Activated CD8-positive, alpha-beta T cell treated with anti-CD3 and anti-CD28 coated beads for 36 hours (primary cell): ENCODE measurements around the gene COL6A3. TPM values are rescaled to one million over a fixed set of nuclear protein-coding genes. Genes with fewer than 3 reads are reported as not detected.

ENCODE experiments used
- ATAC-seq: fragments of 200-7000 bp; cut with Tn5 transposase; one replicate; pipeline ENCODE4 v1.10.0; 2021; ENCODE audit warnings: mild to moderate bottlenecking, moderate library complexity
- CTCF ChIA-PET: fragments of 350-600 bp; sonication (Branson Sonifier 250); formaldehyde crosslinking; loops from one replicate; lab custom pipeline; 2021; ENCODE audit warnings: antibody characterized with exemption; lab: Charles Lee
- POLR2A ChIA-PET: fragments of 350-600 bp; sonication (Branson Sonifier 250); formaldehyde crosslinking; loops from one replicate; lab custom pipeline; 2021; ENCODE audit warnings: antibody characterized with exemption; lab: Charles Lee
- DNase-seq: peaks from one replicate; pipeline ENCODE4 v3.0.0-alpha.2; 2020
- H3K27ac Mint-ChIP-seq: one replicate; pipeline ENCODE4 v1.8.0; 2021; ENCODE audit warnings: mild to moderate bottlenecking, mixed read lengths
- H3K27me3 Mint-ChIP-seq: one replicate; pipeline ENCODE4 v1.8.0; 2021; ENCODE audit warnings: mixed read lengths
- H3K36me3 Mint-ChIP-seq: one replicate; pipeline ENCODE4 v1.8.0; 2021; ENCODE audit warnings: low read depth, mixed read lengths
- H3K4me1 Mint-ChIP-seq: one replicate; pipeline ENCODE4 v1.8.0; 2021; ENCODE audit warnings: low read depth, mixed read lengths
- H3K4me3 Mint-ChIP-seq: one replicate; pipeline ENCODE4 v1.8.0; 2021; ENCODE audit warnings: mild to moderate bottlenecking, moderate library complexity, mixed read lengths
- H3K9me3 Mint-ChIP-seq: one replicate; pipeline ENCODE4 v1.8.0; 2021; ENCODE audit warnings: mixed read lengths
- CTCF ChIP-seq: fragments of 200-600 bp; IDR thresholded peaks from one replicate; pipeline ENCODE4 v1.8.0; 2022; ENCODE audit warnings: antibody characterized with exemption, mild to moderate bottlenecking
- intact Hi-C: fragments of 100-400 bp; cut with micrococcal nuclease; formaldehyde crosslinking; loops from one replicate; pipeline ENCODE4 v1.10.0; 2022
- total RNA-seq, 2 experiments: library from RNA; stranded (reverse); gene quantifications; one replicate each; pipeline ENCODE4 v1.2.3, GENCODE V29; 2021

COL6A3 gene
- total RNA-seq, 2 experiments from 2014 or later = 4.0 to 4.1 TPM

- H3K27me3 Mint-ChIP-seq = no peaks in the 10 kb centered on the region
- ATAC-seq (no peak), DNase-seq (no peak)
- peaks cover 2% of the 10 kb centered on the region for H3K9me3 Mint-ChIP-seq
- ChIA-PET CTCF (interaction anchor here (1.1 to 1.8 kb wide), 3 partner anchors 19 to 61 kb away, joined by 3 to 11 read pairs (median 6); no protein-coding TSS in a partner anchor), POLR2A (no interaction called here)
- H3K27ac Mint-ChIP-seq = no peak overlapping the region
- H3K4me1 Mint-ChIP-seq = peaks cover 15% of the 10 kb centered on the region
- intact Hi-C loops = no loop called here
- H3K4me3 Mint-ChIP-seq = no peak overlapping the region
- no peaks in the 10 kb centered on the region for H3K36me3 Mint-ChIP-seq
- TF ChIP-seq CTCF = no peak
Observed at GRCh38 chr2:237451643-237452469, 37.9 kb upstream of the COL6A3 start.

- ATAC-seq (no peak), DNase-seq (no peak)
- no peak overlapping the region for H3K27ac Mint-ChIP-seq
- no peak for TF ChIP-seq CTCF
- intact Hi-C loops = no loop called here
- POLR2A ChIA-PET = interaction anchor here (1.2 kb wide), 1 partner anchor 9 kb away, joined by 3 read pairs; no protein-coding TSS in a partner anchor
- H3K4me1 Mint-ChIP-seq = peaks cover 11% of the 10 kb centered on the region
- no peaks in the 10 kb centered on the region for H3K27me3 Mint-ChIP-seq
- H3K36me3 Mint-ChIP-seq = no peaks in the 10 kb centered on the region
- H3K9me3 Mint-ChIP-seq = peaks cover 2% of the 10 kb centered on the region
- CTCF ChIA-PET = interaction anchor here (1.2 to 1.8 kb wide), 2 partner anchors 21 to 29 kb away, joined by 3 to 11 read pairs; no protein-coding TSS in a partner anchor
- no peak overlapping the region for H3K4me3 Mint-ChIP-seq
Observed at GRCh38 chr2:237450583-237450982, 36.6 kb upstream of the COL6A3 start.

- Mint-ChIP-seq H3K27me3 (no peaks in the 10 kb centered on the region), H3K9me3 (peaks cover 2% of the 10 kb centered on the region), H3K27ac (no peak overlapping the region), H3K36me3 (no peaks in the 10 kb centered on the region), H3K4me3 (no peak overlapping the region), H3K4me1 (peaks cover 14% of the 10 kb centered on the region)
- ChIA-PET CTCF (interaction anchor here (1.3 to 2.3 kb wide), 2 partner anchors 25 to 29 kb away, joined by 4 to 9 read pairs; no protein-coding TSS in a partner anchor), POLR2A (interaction anchor here (1.0 to 1.2 kb wide), 2 partner anchors 9 to 15 kb away, joined by 3 to 5 read pairs; no protein-coding TSS in a partner anchor)
- no peak for ATAC-seq
- intact Hi-C loops = no loop called here
- no peak for DNase-seq
- TF ChIP-seq CTCF = no peak
Observed at GRCh38 chr2:237450108-237450507, 36.1 kb upstream of the COL6A3 start.

- ChIA-PET CTCF (interaction anchor here (0.7 to 2.3 kb wide), 4 partner anchors 12 to 28 kb away, joined by 3 to 9 read pairs (median 5); no protein-coding TSS in a partner anchor), POLR2A (interaction anchor here (1.0 kb wide), 1 partner anchor 14 kb away, joined by 5 read pairs; no protein-coding TSS in a partner anchor)
- H3K4me3 Mint-ChIP-seq = no peak overlapping the region
- DNase-seq = no peak
- peaks cover 15% of the 10 kb centered on the region for H3K4me1 Mint-ChIP-seq
- H3K36me3 Mint-ChIP-seq = no peaks in the 10 kb centered on the region
- no peak overlapping the region for H3K27ac Mint-ChIP-seq
- no peaks in the 10 kb centered on the region for H3K9me3 Mint-ChIP-seq
- intact Hi-C loops = no loop called here
- ATAC-seq = no peak
- TF ChIP-seq CTCF = no peak
- no peaks in the 10 kb centered on the region for H3K27me3 Mint-ChIP-seq
Observed at GRCh38 chr2:237449193-237449881, 35.4 kb upstream of the COL6A3 start.
